Heart left ventricle (tissue), 16 donors: ENCODE data around the gene TMEM208. TPM values are rescaled to one million over a fixed set of nuclear protein-coding genes. Genes with fewer than 3 reads are reported as not detected.

Experiments used
- ATAC-seq, 4 donors: fragments of 200-7000 bp; cut with Tn5 transposase; one replicate each; pipeline ENCODE4 v1.9.1; 2020 to 2022; ENCODE audit warnings: moderate library complexity in 4 of 4, mild to moderate bottlenecking in 3 of 4, moderate number of reproducible peaks in 1 of 4
- DNase-seq, 5 donors: peaks; one replicate each; pipeline ENCODE4 v3.0.0-alpha.2; 2020
- H3K27ac ChIP-seq, 12 donors: fragments of 200-600 bp; sonication (generic) in 4 of 12; one replicate each; pipeline versions ENCODE4 v1.5.0 to v1.8.0; 2016 to 2022; ENCODE audit warnings: mild to moderate bottlenecking in 2 of 12
- H3K27me3 ChIP-seq, 9 donors: fragments of 200-600 bp; sonication (generic) in 2 of 9; one replicate each; pipeline versions ENCODE4 v1.5.1 to v1.8.0; 2016 to 2022; ENCODE audit warnings: mild to moderate bottlenecking in 3 of 9
- H3K36me3 ChIP-seq, 9 donors: fragments of 200-600 bp; sonication (generic) in 2 of 9; one replicate each; pipeline versions ENCODE4 v1.5.0 to v1.8.0; 2018 to 2022; ENCODE audit warnings: mild to moderate bottlenecking in 2 of 9
- H3K4me1 ChIP-seq, 12 donors: fragments of 200-600 bp; sonication (generic) in 4 of 12; one replicate each; pipeline versions ENCODE4 v1.5.0 to v1.8.0; 2016 to 2022; ENCODE audit warnings: mild to moderate bottlenecking in 3 of 12
- H3K4me3 ChIP-seq, 12 donors: fragments of 200-600 bp; sonication (generic) in 4 of 12; one replicate each; pipeline versions ENCODE4 v1.5.0 to v1.8.0; 2017 to 2022; ENCODE audit warnings: mild to moderate bottlenecking in 9 of 12, moderate library complexity in 4 of 12
- H3K9me3 ChIP-seq, 12 donors: fragments of 200-600 bp; sonication (generic) in 4 of 12; one replicate each; pipeline versions ENCODE4 v1.5.0 to v1.8.0; 2016 to 2022; ENCODE audit warnings: mild to moderate bottlenecking in 1 of 12
- POLR2A ChIP-seq, 2 donors: fragments of 450-650 bp; IDR thresholded peaks; one replicate each; pipeline ENCODE4 v1.6.1; 2017; ENCODE audit warnings: antibody characterized with exemption in 2 of 2, mild to moderate bottlenecking in 2 of 2, moderate library complexity in 2 of 2
- WGBS, 4 donors: extraction: QIAGEN DNeasy Blood & Tissue Kit in 2 of 4; methylation state at CpG; one replicate each; pipeline versions ENCODE4 v1.1.5 to v1.1.7; 2013 to 2018; 5-methylcytosine and 5-hydroxymethylcytosine counted together
- intact Hi-C, 10 donors: fragments of 100-400 bp; cut with DNase I; formaldehyde crosslinking; loops; one replicate each; pipeline versions ENCODE4 v1.11.1 to v1.14.2; 2022
- polyA plus RNA-seq, 2 donors: library from polyadenylated mRNA; stranded (reverse); fragments of 200-250 nt; gene quantifications; one replicate each; pipeline ENCODE4 v1.2.3, GENCODE V29; 2013
- total RNA-seq, 9 donors: library from RNA; depleted of rRNA in 2 of 9; stranded (reverse); fragments of >200 nt in 2 of 9; fragmentation: NEBNext Ultra II Directional in 3 of 9; extraction: Animal tissue kit (Norgen Biotek cat#: 25700) in 3 of 9; gene quantifications; one replicate each; pipeline versions ENCODE4 v1.1.0 to v1.2.4, GENCODE V29; 2016 to 2023
- TF ChIP-seq, protein P1 (sequence below), 12 donors: fragments of 200-600 bp; sonication (generic) in 4 of 12; IDR thresholded peaks; one replicate each; pipeline versions ENCODE4 v1.5.0 to v1.8.0; 2018 to 2022; ENCODE audit warnings: antibody characterized with exemption in 12 of 12, mild to moderate bottlenecking in 5 of 12
- donor health status: ischemic (EF 13 %, LVEDD 7.1; RV severe dilation, severe dysfunction).
- donor health status: healthy with polysubstance abuse.
- donor health status: DM: no; HTN: yes; CAD: no.
- donor health status: DM: no; HTN: no; CAD: no.
- donor health status: ischemic (EF 25% LVEDD 6.9; RV normal size, moderate dysfunction).
- donor health status: ischemic (EF 25% LVEDD 5.7; RV mildly dilated, moderate dysfunction).
- donor health status: healthy.
- donor health status: DM: yes; HTN: yes; CAD: no.
- donor health status: ischemic (EF 35%, LVEDD 5.7; RV mildly dilated, moderate dysfunction).
- donor health status: nonischemic (EF 11% LVEDD 7.7; RV severe dilation, severe dysfunction).
- donor health status: DM: yes; HTN: yes; CAD: no.
- donor health status: PGD.
- donor health status: ischemic (EF 29% LVEDD 5.4; RV normal size, mild dysfunction).
- donor health status: nonischemic (EF 23%, LVEDD 6.1; RV moderate dilation, normal function).

The TMEM208 gene
- total and polyA plus RNA-seq, 11 donors: 6.2 to 79.7 (median 16.9) TPM

DNA sequence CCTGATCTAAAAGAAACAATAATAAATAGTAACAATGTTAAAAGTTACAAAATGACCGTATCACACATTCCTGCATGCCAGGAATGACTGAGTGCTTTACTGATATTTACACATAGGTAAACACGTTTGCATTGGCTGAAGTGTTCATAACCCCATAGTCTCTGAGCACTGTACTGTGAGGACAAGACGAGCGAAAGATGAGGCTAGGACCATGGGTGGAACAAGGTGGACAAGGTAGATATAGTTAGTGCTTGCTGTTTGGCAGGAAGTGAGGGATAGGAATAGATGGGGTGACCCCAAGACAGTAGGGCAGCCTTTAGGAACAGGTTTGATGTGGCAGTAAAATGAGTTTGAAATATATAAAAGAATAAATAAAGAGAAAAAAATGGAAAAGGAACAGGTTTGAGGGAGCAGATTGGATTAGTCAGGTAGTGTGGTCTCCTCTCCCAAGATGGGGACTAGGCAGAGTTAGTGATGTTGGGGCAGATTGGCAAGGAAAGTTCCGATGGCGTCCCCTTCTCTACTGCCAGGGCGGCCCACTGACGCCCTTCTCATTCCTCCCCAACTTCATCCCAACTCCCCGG lies 35.4 kb upstream of the TMEM208 start:
- Histone ChIP-seq H3K27me3 (no peaks in the 10 kb centered on the region), H3K4me3 (peak overlapping the region; percentile 74 to 100 (median 94)), H3K36me3 (peaks cover 0 to 35% (median 27%) of the 10 kb centered on the region in 9 donors), H3K4me1 (peaks cover 2 to 40% (median 29%) of the 10 kb centered on the region in 12 donors), H3K9me3 (no peaks in the 10 kb centered on the region), H3K27ac (peak overlapping the region in 6 of 12 donors; percentile 80 to 93 (median 85))
- intact Hi-C loops: loop anchor here in 5 of 10 donors (5.0 kb wide), 2 partner anchors 36 to 56 kb away; partner anchors contain the start of genes TMEM208 (in 4 of the 5), FHOD1 (in 1 of the 5) and SLC9A5 (in 1 of the 5)
- 25 to 28% (median 27%) methylated on average over 9 of the region's 9 CpGs for WGBS, 4 donors
- TF ChIP-seq, protein P1, sequence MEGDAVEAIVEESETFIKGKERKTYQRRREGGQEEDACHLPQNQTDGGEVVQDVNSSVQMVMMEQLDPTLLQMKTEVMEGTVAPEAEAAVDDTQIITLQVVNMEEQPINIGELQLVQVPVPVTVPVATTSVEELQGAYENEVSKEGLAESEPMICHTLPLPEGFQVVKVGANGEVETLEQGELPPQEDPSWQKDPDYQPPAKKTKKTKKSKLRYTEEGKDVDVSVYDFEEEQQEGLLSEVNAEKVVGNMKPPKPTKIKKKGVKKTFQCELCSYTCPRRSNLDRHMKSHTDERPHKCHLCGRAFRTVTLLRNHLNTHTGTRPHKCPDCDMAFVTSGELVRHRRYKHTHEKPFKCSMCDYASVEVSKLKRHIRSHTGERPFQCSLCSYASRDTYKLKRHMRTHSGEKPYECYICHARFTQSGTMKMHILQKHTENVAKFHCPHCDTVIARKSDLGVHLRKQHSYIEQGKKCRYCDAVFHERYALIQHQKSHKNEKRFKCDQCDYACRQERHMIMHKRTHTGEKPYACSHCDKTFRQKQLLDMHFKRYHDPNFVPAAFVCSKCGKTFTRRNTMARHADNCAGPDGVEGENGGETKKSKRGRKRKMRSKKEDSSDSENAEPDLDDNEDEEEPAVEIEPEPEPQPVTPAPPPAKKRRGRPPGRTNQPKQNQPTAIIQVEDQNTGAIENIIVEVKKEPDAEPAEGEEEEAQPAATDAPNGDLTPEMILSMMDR (IDR thresholded peaks at IDR 0.05): no peak
- no peak for TF ChIP-seq POLR2A (IDR thresholded peaks at IDR 0.05)
- DNase-seq: no peak
- ATAC-seq: no peak

DNA sequence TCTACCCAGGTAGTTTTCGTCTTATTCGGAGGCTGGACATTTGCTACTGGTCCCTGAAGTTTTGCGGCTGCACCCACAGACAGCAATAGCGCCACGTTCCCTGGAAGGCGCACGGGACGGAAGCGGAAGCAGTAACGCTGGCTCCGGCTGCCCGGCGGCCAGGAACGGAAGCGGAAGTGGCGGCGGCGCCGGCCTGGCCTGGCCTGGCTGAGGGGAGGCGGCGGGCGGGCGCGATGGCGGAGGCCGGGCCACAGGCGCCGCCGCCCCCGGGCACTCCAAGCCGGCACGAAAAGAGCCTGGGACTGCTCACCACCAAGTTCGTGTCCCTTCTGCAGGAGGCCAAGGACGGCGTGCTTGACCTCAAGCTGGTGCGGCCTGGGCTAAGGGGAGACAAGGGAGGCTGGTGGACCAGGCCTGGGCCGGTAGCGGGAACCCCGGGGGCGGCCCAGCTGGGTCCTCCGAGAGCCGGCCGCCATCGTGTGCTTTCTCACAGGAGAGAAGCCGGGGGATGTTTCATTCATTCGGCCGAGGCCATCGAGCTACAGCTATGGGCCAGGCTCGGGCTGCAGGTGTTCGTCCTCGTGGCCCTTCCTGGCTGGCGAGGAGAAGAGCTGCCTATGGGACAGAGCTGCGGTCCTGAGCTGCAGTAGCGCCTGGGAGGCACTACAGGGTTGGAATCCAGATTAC lies 34.8 kb upstream of the TMEM208 start, which contains the start of gene E2F4:
TSS of gene E2F4 (plus strand) at position 161 of the 687 bp plus-strand sequence. CDS start at position 234, 73 bp downstream.
- TF ChIP-seq, protein P1 (IDR thresholded peaks at IDR 0.05): peak in 1 of 12 donors; percentile 6
- peak in 1 of 2 donors; percentile 88 for TF ChIP-seq POLR2A (IDR thresholded peaks at IDR 0.05)
- Histone ChIP-seq H3K27ac (peak within 1 kb of the TSS; percentile 65 to 93 (median 88)), H3K4me3 (peak within 1 kb of the TSS; percentile 74 to 100 (median 94)), H3K9me3 (no peaks in the 10 kb centered on the region), H3K27me3 (no peaks in the 10 kb centered on the region), H3K36me3 (peaks cover 0 to 42% (median 34%) of the 10 kb centered on the region in 9 donors), H3K4me1 (peaks cover 2 to 40% (median 29%) of the 10 kb centered on the region in 12 donors)
- peak; percentile 88 to 96 (median 92) for ATAC-seq
- DNase-seq: peak; percentile 93 to 95 (median 93)
- 0 to 1% (median 0%) methylated on average over 22 to 54 of the region's 54 CpGs for WGBS, 4 donors
- intact Hi-C loops: loop anchor here in 5 of 10 donors (5.0 kb wide), 2 partner anchors 35 to 55 kb away; partner anchors contain the start of genes TMEM208 (in 4 of the 5), FHOD1 (in 1 of the 5) and SLC9A5 (in 1 of the 5)

DNA sequence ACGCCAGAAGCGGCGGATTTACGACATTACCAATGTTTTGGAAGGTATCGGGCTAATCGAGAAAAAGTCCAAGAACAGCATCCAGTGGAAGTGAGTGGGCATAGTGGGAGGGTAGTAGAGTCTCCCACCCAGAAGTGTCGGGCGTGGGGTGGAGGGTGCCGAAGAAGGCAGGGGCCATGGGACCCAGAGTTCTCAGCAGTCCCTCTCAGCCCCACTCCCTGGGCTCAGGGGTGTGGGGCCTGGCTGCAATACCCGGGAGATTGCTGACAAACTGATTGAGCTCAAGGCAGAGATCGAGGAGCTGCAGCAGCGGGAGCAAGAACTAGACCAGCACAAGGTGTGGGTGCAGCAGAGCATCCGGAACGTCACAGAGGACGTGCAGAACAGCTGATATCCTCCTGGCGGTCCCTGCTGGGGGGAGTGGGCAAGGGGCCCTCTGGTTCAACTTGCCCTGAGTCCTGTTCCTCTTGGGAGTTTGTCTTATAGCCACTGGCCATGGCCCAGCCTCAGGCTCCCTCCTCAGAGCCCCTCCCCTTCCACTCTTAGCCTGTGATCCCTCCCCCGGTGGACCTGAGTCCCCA lies 34.1 kb upstream of the TMEM208 start:
- Histone ChIP-seq H3K4me1 (peaks cover 2 to 43% (median 30%) of the 10 kb centered on the region in 12 donors), H3K27me3 (no peaks in the 10 kb centered on the region), H3K27ac (peak overlapping the region in 11 of 12 donors; percentile 80 to 93 (median 88)), H3K36me3 (peaks cover 0 to 49% (median 41%) of the 10 kb centered on the region in 9 donors), H3K4me3 (peak overlapping the region; percentile 74 to 100 (median 94)), H3K9me3 (no peaks in the 10 kb centered on the region)
- ATAC-seq (no peak), DNase-seq (no peak)
- no peak for TF ChIP-seq POLR2A (IDR thresholded peaks at IDR 0.05)
- TF ChIP-seq, protein P1 (IDR thresholded peaks at IDR 0.05): no peak
- 23 to 30% (median 28%) methylated on average over 15 to 17 of the region's 17 CpGs for WGBS, 4 donors
- intact Hi-C loops: loop anchor here in 5 of 10 donors (5.0 kb wide), 2 partner anchors 34 to 54 kb away; partner anchors contain the start of genes TMEM208 (in 4 of the 5), FHOD1 (in 1 of the 5) and SLC9A5 (in 1 of the 5)
